NCI-H2227 (cell line): ENCODE results near the gene ADARB1.

Experiments used
- DNase-seq: peaks from one replicate; lab custom pipeline; 2025; ENCODE audit not compliant: unreplicated experiment; lab: John Stamatoyannopoulos, UW

ADARB1 gene

GRCh38 chr21:45091550-45092322 lies 17.4 kb downstream of the ADARB1 start:
- DNase-seq, result no peak

- DNase-seq, result no peak
These were observed 18.7 kb downstream of the ADARB1 start for GRCh38 chr21:45093035-45093532.

- no peak for DNase-seq
These were observed 20.0 kb downstream of the ADARB1 start for GRCh38 chr21:45094412-45094811.

GRCh38 chr21:45095505-45095904 lies 21.1 kb downstream of the ADARB1 start:
- DNase-seq, result no peak

GRCh38 chr21:45096217-45096616 lies 21.8 kb downstream of the ADARB1 start:
- no peak for DNase-seq

- no peak for DNase-seq
These were observed 23.5 kb downstream of the ADARB1 start for GRCh38 chr21:45097827-45098387.

- DNase-seq, result no peak
These were observed 24.5 kb downstream of the ADARB1 start for GRCh38 chr21:45098867-45099266.

GRCh38 chr21:45099571-45099970 lies 25.2 kb downstream of the ADARB1 start:
- DNase-seq, result no peak

- DNase-seq, result no peak
These were observed 26.5 kb downstream of the ADARB1 start for GRCh38 chr21:45100866-45101265.

GRCh38 chr21:45102391-45102932 lies 28.1 kb downstream of the ADARB1 start:
- DNase-seq, result no peak

GRCh38 chr21:45103971-45104520 lies 29.7 kb downstream of the ADARB1 start:
- no peak for DNase-seq

- DNase-seq, result no peak
These were observed 30.2 kb downstream of the ADARB1 start for GRCh38 chr21:45104560-45104959.

GRCh38 chr21:45105906-45106485 lies 31.6 kb downstream of the ADARB1 start:
- DNase-seq, result no peak

GRCh38 chr21:45108034-45108790 lies 33.8 kb downstream of the ADARB1 start:
- no peak for DNase-seq

- no peak for DNase-seq
These were observed 34.7 kb downstream of the ADARB1 start for GRCh38 chr21:45108808-45109781.

GRCh38 chr21:45109831-45110492 lies 35.6 kb downstream of the ADARB1 start:
- DNase-seq, result no peak

GRCh38 chr21:45110873-45111624 lies 36.7 kb downstream of the ADARB1 start:
- DNase-seq, result no peak

GRCh38 chr21:45111703-45112102 lies 37.3 kb downstream of the ADARB1 start:
- no peak for DNase-seq

GRCh38 chr21:45112371-45112770 lies 38.0 kb downstream of the ADARB1 start:
- no peak for DNase-seq
